ENCODE results near the gene STEAP3. TPM values are rescaled to one million over a fixed set of nuclear protein-coding genes. Genes with fewer than 3 reads are reported as not detected.

The STEAP3 gene
- total RNA-seq, 2 donors from 2014 or later, result 18.9 to 25.4 TPM

DNA sequence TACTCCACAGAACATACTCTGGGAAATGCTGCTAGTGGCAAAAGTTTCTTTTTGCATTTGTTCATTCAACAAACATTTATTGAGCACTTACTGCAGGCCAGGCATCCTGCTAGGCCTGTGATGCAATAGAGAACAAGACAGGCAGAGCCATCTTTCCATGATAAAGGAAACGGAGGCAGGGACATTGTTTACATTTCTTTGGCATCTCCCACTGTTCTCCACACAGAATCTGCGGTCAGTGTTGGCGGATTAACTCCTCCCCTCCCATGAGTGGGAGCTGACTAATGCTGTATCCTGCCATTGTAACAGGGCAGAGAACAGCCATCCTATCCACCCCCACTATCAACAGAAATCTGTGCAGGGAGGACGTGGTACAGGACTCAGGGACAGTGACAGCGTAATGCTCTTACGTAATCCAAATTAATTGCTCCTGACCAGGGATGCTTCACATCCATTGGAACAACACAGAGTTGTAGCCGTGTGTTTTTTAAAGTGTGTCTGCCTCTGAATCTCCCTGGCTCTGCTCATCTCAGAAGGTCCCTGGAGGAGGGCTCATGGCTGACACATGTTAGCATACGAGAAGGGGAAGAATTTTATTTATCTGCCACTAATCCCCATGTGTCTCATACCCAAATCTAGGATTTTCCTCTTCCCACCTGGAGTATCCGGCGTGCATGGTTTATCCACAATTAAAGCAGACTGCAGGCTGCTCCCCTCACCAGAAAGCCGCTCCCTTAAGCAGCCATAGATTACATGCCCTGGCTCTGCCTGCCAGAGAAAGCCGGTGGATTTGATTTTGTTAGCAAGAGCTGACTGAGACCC lies 32.3 kb downstream of the STEAP3 start:
- ATAC-seq (no peak), DNase-seq (no peak)
- Histone ChIP-seq H3K4me1 (no peaks in the 10 kb centered on the region), H3K27ac (no peak overlapping the region), H3K27me3 (no peaks in the 10 kb centered on the region), H3K9me3 (no peaks in the 10 kb centered on the region), H3K36me3 (replicated peaks in 1 of 2; ENCODE audit: insufficient read depth in 1 of 2, low read depth in 2 of 2) (peaks cover 0 to 6% of the 10 kb centered on the region in 2 donors), H3K4me3 (no peak overlapping the region)
- no peak for TF ChIP-seq POLR2A (IDR thresholded peaks at IDR 0.05)
- TF ChIP-seq, protein P1, sequence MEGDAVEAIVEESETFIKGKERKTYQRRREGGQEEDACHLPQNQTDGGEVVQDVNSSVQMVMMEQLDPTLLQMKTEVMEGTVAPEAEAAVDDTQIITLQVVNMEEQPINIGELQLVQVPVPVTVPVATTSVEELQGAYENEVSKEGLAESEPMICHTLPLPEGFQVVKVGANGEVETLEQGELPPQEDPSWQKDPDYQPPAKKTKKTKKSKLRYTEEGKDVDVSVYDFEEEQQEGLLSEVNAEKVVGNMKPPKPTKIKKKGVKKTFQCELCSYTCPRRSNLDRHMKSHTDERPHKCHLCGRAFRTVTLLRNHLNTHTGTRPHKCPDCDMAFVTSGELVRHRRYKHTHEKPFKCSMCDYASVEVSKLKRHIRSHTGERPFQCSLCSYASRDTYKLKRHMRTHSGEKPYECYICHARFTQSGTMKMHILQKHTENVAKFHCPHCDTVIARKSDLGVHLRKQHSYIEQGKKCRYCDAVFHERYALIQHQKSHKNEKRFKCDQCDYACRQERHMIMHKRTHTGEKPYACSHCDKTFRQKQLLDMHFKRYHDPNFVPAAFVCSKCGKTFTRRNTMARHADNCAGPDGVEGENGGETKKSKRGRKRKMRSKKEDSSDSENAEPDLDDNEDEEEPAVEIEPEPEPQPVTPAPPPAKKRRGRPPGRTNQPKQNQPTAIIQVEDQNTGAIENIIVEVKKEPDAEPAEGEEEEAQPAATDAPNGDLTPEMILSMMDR (IDR thresholded peaks at IDR 0.05), result no peak
- intact Hi-C loops (cut with DNase I), result no loop called here
- WGBS, 2 donors, result 63 to 79% methylated on average over 12 of the region's 12 CpGs

GRCh38 chr2:119256582-119256921 lies 32.9 kb downstream of the STEAP3 start:
- no peak for TF ChIP-seq POLR2A (IDR thresholded peaks at IDR 0.05)
- TF ChIP-seq, protein P1 (IDR thresholded peaks at IDR 0.05), result no peak
- no peak for ATAC-seq
- H3K27ac ChIP-seq, result no peak overlapping the region
- DNase-seq, result no peak
- 89 to 90% methylated on average over 2 of the region's 2 CpGs for WGBS, 2 donors
- H3K4me1 ChIP-seq, result no peaks in the 10 kb centered on the region
- peaks cover 0 to 6% of the 10 kb centered on the region in 2 donors for H3K36me3 ChIP-seq (replicated peaks in 1 of 2; ENCODE audit: insufficient read depth in 1 of 2, low read depth in 2 of 2)
- H3K9me3 ChIP-seq, result no peaks in the 10 kb centered on the region
- H3K27me3 ChIP-seq, result no peaks in the 10 kb centered on the region
- H3K4me3 ChIP-seq, result no peak overlapping the region
- intact Hi-C loops (cut with DNase I), result no loop called here

- H3K4me1 ChIP-seq, result no peaks in the 10 kb centered on the region
- H3K27ac ChIP-seq, result no peak overlapping the region
- no peak overlapping the region for H3K4me3 ChIP-seq
- H3K27me3 ChIP-seq, result no peaks in the 10 kb centered on the region
- DNase-seq (no peak), ATAC-seq (no peak)
- H3K9me3 ChIP-seq, result no peaks in the 10 kb centered on the region
- intact Hi-C loops (cut with DNase I), result no loop called here
- WGBS, 2 donors, result 92 to 93% methylated on average over 9 of the region's 9 CpGs
- H3K36me3 ChIP-seq (replicated peaks in 1 of 2; ENCODE audit: insufficient read depth in 1 of 2, low read depth in 2 of 2), result peaks cover 0 to 6% of the 10 kb centered on the region in 2 donors
- TF ChIP-seq POLR2A (IDR thresholded peaks at IDR 0.05), result no peak
- TF ChIP-seq, protein P1 (IDR thresholded peaks at IDR 0.05), result no peak
Measured at GRCh38 chr2:119257198-119257597, 33.6 kb downstream of the STEAP3 start.

DNA sequence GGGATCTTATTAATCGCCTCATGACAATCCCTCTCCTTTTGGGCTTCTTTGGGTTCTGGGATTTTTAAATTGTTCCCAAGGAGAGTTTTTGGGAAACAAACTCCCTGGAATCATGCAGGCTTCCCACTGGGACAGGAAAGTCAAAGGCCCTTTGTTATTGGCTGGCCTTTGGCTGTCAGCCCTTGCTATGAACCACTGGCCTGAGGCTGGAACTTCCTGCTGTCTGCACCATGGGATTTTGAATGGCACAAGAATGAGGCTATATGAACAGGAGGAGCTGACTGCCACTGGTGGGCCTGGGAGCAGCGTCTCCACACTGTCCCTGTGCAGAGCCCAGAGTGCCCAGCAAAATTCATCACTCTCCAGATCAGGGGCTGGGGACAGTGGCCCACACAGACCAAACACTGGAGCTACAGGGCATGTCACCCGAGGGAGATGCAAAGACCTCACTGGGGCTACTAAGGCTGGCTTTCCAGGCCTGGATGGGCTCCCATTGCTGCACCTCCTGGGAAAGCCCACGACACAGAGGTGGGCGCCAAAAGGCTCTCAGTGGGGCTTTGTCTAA lies 35.7 kb downstream of the STEAP3 start:
- H3K27me3 ChIP-seq, result no peaks in the 10 kb centered on the region
- WGBS, 2 donors, result 88 to 89% methylated on average over 5 of the region's 5 CpGs
- no peak for ATAC-seq
- H3K4me1 ChIP-seq, result no peaks in the 10 kb centered on the region
- DNase-seq, result no peak
- no peak overlapping the region for H3K4me3 ChIP-seq
- H3K36me3 ChIP-seq (replicated peaks in 1 of 2; ENCODE audit: insufficient read depth in 1 of 2, low read depth in 2 of 2), result peaks cover 0 to 6% of the 10 kb centered on the region in 2 donors
- no peak overlapping the region for H3K27ac ChIP-seq
- TF ChIP-seq, protein P1 (IDR thresholded peaks at IDR 0.05), result no peak
- no peak for TF ChIP-seq POLR2A (IDR thresholded peaks at IDR 0.05)
- intact Hi-C loops (cut with DNase I), result no loop called here
- no peaks in the 10 kb centered on the region for H3K9me3 ChIP-seq

All from body of pancreas (tissue), 4 donors.